SH-SY5Y (cell line): Measurements from ENCODE around the gene ARHGAP28.

ENCODE experiments used
- GATA2 ChIP-seq: IDR thresholded peaks from 2 replicates; pipeline ENCODE4 v1.6.1; 2011; ENCODE audit warnings: mild to moderate bottlenecking, low read depth, low read length
- GATA3 ChIP-seq: IDR thresholded peaks from 2 replicates; pipeline ENCODE4 v1.6.1; 2011; ENCODE audit warnings: low read depth, mild to moderate bottlenecking, low read length, moderate library complexity

- no peak for TF ChIP-seq GATA2
- TF ChIP-seq GATA3, result no peak
Measured at GRCh38 chr18:6837904-6838303, 108.4 kb downstream of the ARHGAP28 start.
